ENCODE data around the gene BAG5. TPM values are rescaled to one million over a fixed set of nuclear protein-coding genes. Genes with fewer than 3 reads are reported as not detected.

The BAG5 gene
- total RNA-seq, 4 donors from 2014 or later = 40.3 to 44.3 (median 43.1) TPM

DNA sequence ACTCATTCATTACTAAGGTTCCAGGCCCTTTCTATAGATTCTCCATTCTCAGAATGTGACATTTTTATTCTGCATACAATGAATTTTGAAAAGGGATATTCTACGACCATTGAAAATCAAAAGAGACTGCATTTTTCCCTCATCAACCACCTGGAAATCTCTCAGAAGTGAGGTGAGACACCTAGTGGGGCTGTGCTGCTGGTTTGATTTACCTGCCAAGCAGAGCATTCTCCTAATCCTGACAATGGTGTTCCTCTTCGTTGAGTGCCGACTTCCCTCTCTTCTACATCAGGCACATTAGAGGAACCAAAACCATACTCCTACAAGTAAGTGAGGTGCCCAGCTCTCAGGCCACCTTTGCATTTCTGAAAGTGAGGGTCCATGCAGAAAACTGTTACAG lies 54.7 kb downstream of the BAG5 start:
- WGBS, 2 donors = 76 to 78% methylated on average over 3 of the region's 3 CpGs
- intact Hi-C loops (cut with DNase I; ENCODE audit: low total_unique reads) = no loop called here
- TF ChIP-seq, protein P1, sequence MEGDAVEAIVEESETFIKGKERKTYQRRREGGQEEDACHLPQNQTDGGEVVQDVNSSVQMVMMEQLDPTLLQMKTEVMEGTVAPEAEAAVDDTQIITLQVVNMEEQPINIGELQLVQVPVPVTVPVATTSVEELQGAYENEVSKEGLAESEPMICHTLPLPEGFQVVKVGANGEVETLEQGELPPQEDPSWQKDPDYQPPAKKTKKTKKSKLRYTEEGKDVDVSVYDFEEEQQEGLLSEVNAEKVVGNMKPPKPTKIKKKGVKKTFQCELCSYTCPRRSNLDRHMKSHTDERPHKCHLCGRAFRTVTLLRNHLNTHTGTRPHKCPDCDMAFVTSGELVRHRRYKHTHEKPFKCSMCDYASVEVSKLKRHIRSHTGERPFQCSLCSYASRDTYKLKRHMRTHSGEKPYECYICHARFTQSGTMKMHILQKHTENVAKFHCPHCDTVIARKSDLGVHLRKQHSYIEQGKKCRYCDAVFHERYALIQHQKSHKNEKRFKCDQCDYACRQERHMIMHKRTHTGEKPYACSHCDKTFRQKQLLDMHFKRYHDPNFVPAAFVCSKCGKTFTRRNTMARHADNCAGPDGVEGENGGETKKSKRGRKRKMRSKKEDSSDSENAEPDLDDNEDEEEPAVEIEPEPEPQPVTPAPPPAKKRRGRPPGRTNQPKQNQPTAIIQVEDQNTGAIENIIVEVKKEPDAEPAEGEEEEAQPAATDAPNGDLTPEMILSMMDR (IDR thresholded peaks at IDR 0.05) = no peak
- no peak for TF ChIP-seq POLR2A (IDR thresholded peaks at IDR 0.05)
- peak in 1 of 2 donors; percentile 31 for DNase-seq (ENCODE audit: low spot score in 2 of 2)
- no peak overlapping the region for H3K4me3 ChIP-seq (ENCODE audit: low read depth, poor library complexity, severe bottlenecking)

Other genes with a start within 250 kb of the BAG5 start
- 100 to 1,000 TPM; 125 to 168 (median 131) TPM for gene EIF5, start 228.4 kb downstream of the BAG5 start, total RNA-seq
- gene MARK3, start 177.2 kb downstream of the BAG5 start, total RNA-seq = 10 to 100 TPM; 47.3 to 68.2 (median 58.8) TPM
- gene CKB, start 39.8 kb downstream of the BAG5 start, total RNA-seq = 100 to 1,000 TPM; 168 to 236 (median 214) TPM
- 10 to 100 TPM in 3 of 4 donors, 1 to 10 TPM in 1; 9.2 to 22.5 (median 16.0) TPM for gene TRMT61A, start 33.5 kb downstream of the BAG5 start, total RNA-seq
- 10 to 100 TPM; 21.0 to 32.9 (median 30.0) TPM for gene COA8, start 303 bp upstream of the BAG5 start, total RNA-seq
- gene KLC1, start 66.6 kb upstream of the BAG5 start, total RNA-seq = 100 to 1,000 TPM; 214 to 500 (median 268) TPM
- 10 to 100 TPM in 3 of 4 donors, 1 to 10 TPM in 1; 9.5 to 14.7 (median 12.3) TPM for gene XRCC3, start 152.8 kb upstream of the BAG5 start, total RNA-seq
- 100 to 1,000 TPM; 133 to 269 (median 154) TPM for gene ZFYVE21, start 153.2 kb upstream of the BAG5 start, total RNA-seq